GM23248 (cell line): Measurements from ENCODE around the gene RSRC1.

Experiments used
- EZH2 ChIP-seq: fragments of 200-600 bp; sonication (generic); IDR thresholded peaks from 2 replicates; pipeline ENCODE4 v1.6.1; 2018; ENCODE audit warnings: antibody characterized with exemption, mild to moderate bottlenecking; ENCODE audit not compliant: insufficient read depth, poor library complexity, severe bottlenecking
- EZH2phosphoT487 ChIP-seq: fragments of 200-600 bp; sonication (generic); IDR thresholded peaks from 2 replicates; pipeline ENCODE4 v1.6.1; 2018; ENCODE audit warnings: antibody characterized with exemption, moderate library complexity, mild to moderate bottlenecking, low read depth; ENCODE audit not compliant: insufficient read depth

DNA sequence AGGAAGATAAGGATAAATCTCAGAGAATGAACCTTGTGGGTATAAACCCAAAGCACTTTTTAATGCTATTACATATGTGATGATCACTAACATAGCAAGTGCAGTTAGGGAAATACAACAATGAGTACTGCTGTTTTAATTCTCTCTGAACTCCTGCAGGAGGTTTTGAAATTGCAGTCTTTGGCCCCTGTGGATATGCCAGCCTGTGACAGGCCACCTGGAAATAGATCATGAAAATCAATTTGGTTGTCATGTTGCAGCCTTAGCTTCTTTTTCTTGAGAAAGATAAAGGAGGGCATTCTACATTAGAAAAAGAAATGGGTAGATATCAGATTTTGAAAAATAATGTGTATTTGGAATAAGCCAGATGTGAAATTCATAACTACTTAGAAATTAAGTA, 103.6 kb downstream of the RSRC1 start:
- TF ChIP-seq EZH2 (no peak), EZH2phosphoT487 (no peak)
